ENCODE data around the gene VIM. TPM values are rescaled to one million over a fixed set of nuclear protein-coding genes. Genes with fewer than 3 reads are reported as not detected.
"Not testable (repeated sequence)": the region's sequence is repeated elsewhere in the genome, so short reads cannot be mapped to it uniquely, and the experiment has no call there.

Gene VIM
- total RNA-seq, 4 donors from 2014 or later: 6,350 to 8,587 (median 8,002) TPM

GRCh38 chr10:17257466-17258321 lies 29.7 kb downstream of the VIM start:
- Histone ChIP-seq H3K4me3 (peak overlapping the region in 2 of 4 donors; percentile 8 to 36), H3K27ac (peak overlapping the region in 3 of 4 donors; percentile 12 to 79 (median 79)), H3K27me3 (no peaks in the 10 kb centered on the region), H3K4me1 (peaks cover 0 to 24% (median 0%) of the 10 kb centered on the region in 4 donors), H3K36me3 (no peaks in the 10 kb centered on the region), H3K9me3 (peaks cover 0 to 16% (median 5%) of the 10 kb centered on the region in 4 donors)
- TF ChIP-seq CTCF (IDR thresholded peaks at IDR 0.05): peak; percentile 80 to 88 (median 84)
- TF ChIP-seq POLR2A (IDR thresholded peaks at IDR 0.05): no peak
- TF ChIP-seq EP300 (IDR thresholded peaks at IDR 0.05): peak in 1 of 2 donors; percentile 50
- WGBS, 2 donors: 4% methylated on average over 8 of the region's 8 CpGs
- peak in 1 of 2 donors; percentile 88 for DNase-seq (ENCODE audit: low spot score in 2 of 2)

GRCh38 chr10:17262502-17262901 lies 34.5 kb downstream of the VIM start:
- DNase-seq (ENCODE audit: low spot score in 2 of 2): no peak
- Histone ChIP-seq H3K36me3 (no peaks in the 10 kb centered on the region), H3K4me3 (no peak overlapping the region), H3K27me3 (no peaks in the 10 kb centered on the region), H3K4me1 (peaks cover 0 to 6% (median 0%) of the 10 kb centered on the region in 4 donors), H3K9me3 (peaks cover 3 to 31% (median 8%) of the 10 kb centered on the region in 4 donors), H3K27ac (no peak overlapping the region)
- 94 to 97% methylated on average over 4 of the region's 4 CpGs for WGBS, 2 donors
- TF ChIP-seq POLR2A (IDR thresholded peaks at IDR 0.05) (no peak), EP300 (IDR thresholded peaks at IDR 0.05) (no peak), CTCF (IDR thresholded peaks at IDR 0.05) (no peak)

GRCh38 chr10:17263580-17263979 lies 35.5 kb downstream of the VIM start:
- Histone ChIP-seq H3K27ac (no peak overlapping the region), H3K4me1 (no peaks in the 10 kb centered on the region), H3K36me3 (no peaks in the 10 kb centered on the region), H3K27me3 (no peaks in the 10 kb centered on the region), H3K4me3 (no peak overlapping the region), H3K9me3 (peaks cover 3 to 31% (median 8%) of the 10 kb centered on the region in 4 donors)
- TF ChIP-seq CTCF (IDR thresholded peaks at IDR 0.05) (no peak), POLR2A (IDR thresholded peaks at IDR 0.05) (no peak), EP300 (IDR thresholded peaks at IDR 0.05) (no peak)
- no peak for DNase-seq (ENCODE audit: low spot score in 2 of 2)
- 93 to 95% methylated on average over 8 of the region's 8 CpGs for WGBS, 2 donors

- Histone ChIP-seq H3K36me3 (no peaks in the 10 kb centered on the region), H3K4me1 (no peaks in the 10 kb centered on the region), H3K27ac (no peak overlapping the region), H3K4me3 (no peak overlapping the region), H3K9me3 (peaks cover 3 to 31% (median 8%) of the 10 kb centered on the region in 4 donors), H3K27me3 (peaks cover 0 to 5% of the 10 kb centered on the region in 2 donors)
- DNase-seq (ENCODE audit: low spot score in 2 of 2): no peak
- TF ChIP-seq POLR2A (IDR thresholded peaks at IDR 0.05) (no peak), CTCF (IDR thresholded peaks at IDR 0.05) (no peak), EP300 (IDR thresholded peaks at IDR 0.05) (no peak)
- 75 to 79% methylated on average over 2 of the region's 2 CpGs for WGBS, 2 donors
Observed at GRCh38 chr10:17265468-17265867, 37.4 kb downstream of the VIM start.

- H3K36me3 ChIP-seq; H3K4me3 ChIP-seq; H3K27ac ChIP-seq; H3K4me1 ChIP-seq; DNase-seq (ENCODE audit: low spot score in 2 of 2); H3K27me3 ChIP-seq: not testable (repeated sequence)
- H3K9me3 ChIP-seq: peaks cover 2 to 26% (median 8%) of the 10 kb centered on the region in 4 donors
- WGBS, 2 donors: 86 to 99% methylated on average over 6 of the region's 6 CpGs
Observed at GRCh38 chr10:17266549-17266948, 38.5 kb downstream of the VIM start.
